H1 (cell line): ENCODE data around the gene KIT.

Experiments used
- CEBPB ChIP-seq: IDR thresholded peaks from 2 replicates; pipeline ENCODE4 v1.6.1; 2012; ENCODE audit warnings: low read depth, low read length
- JUN ChIP-seq: IDR thresholded peaks from 2 replicates; pipeline ENCODE4 v1.6.1; 2011; ENCODE audit warnings: low read depth, mild to moderate bottlenecking, improper control_type of control experiment, low read length
- JUND ChIP-seq: IDR thresholded peaks from 2 replicates; pipeline ENCODE4 v1.6.1; 2011; ENCODE audit warnings: mild to moderate bottlenecking, improper control_type of control experiment, low read length
- POLR2A ChIP-seq, 2 experiments: IDR thresholded peaks; 1 replicate in 1 of 2; 2 replicates in 1 of 2; pipeline ENCODE4 v1.6.1; 2011; ENCODE audit warnings: low read depth in 2 of 2, low read length in 2 of 2, mild to moderate bottlenecking in 2 of 2; ENCODE audit errors: control extremely low read depth in 1 of 2
- POLR2AphosphoS5 ChIP-seq: IDR thresholded peaks from 2 replicates; pipeline ENCODE4 v1.6.1; 2011; ENCODE audit warnings: low read depth, low read length
- RFX5 ChIP-seq: IDR thresholded peaks from 2 replicates; pipeline ENCODE4 v1.6.1; 2011; ENCODE audit warnings: low read depth, low read length, improper control_type of control experiment, borderline replicate concordance
- RNF2 ChIP-seq: fragments of 200-900, 300-1000 bp; sonication (generic); IDR thresholded peaks from 2 replicates; pipeline ENCODE4 v1.7.1; 2016; ENCODE audit warnings: borderline replicate concordance, low read depth, mild to moderate bottlenecking, antibody characterized with exemption, low read length; ENCODE audit not compliant: poor library complexity, severe bottlenecking; ENCODE audit errors: missing control alignments
- ZNF274 ChIP-seq: IDR thresholded peaks from 2 replicates; pipeline ENCODE4 v1.7.0; 2012; ENCODE audit warnings: low read length, borderline replicate concordance; ENCODE audit errors: extremely low read depth
- TF ChIP-seq, protein P1 (sequence below), 3 experiments: IDR thresholded peaks; 1 replicate in 2 of 3; 2 replicates in 1 of 3; pipeline versions ENCODE4 v1.5.1 to v1.6.1; 2011; ENCODE audit warnings: low read length in 3 of 3, mild to moderate bottlenecking in 3 of 3, inconsistent platforms in 2 of 3, low read depth in 1 of 3, moderate library complexity in 1 of 3; ENCODE audit not compliant: insufficient read depth in 1 of 3; ENCODE audit errors: control extremely low read depth in 1 of 3
- TF ChIP-seq, protein P2 (sequence below): IDR thresholded peaks from 2 replicates; pipeline ENCODE4 v1.6.1; 2012; ENCODE audit warnings: inconsistent platforms

DNA sequence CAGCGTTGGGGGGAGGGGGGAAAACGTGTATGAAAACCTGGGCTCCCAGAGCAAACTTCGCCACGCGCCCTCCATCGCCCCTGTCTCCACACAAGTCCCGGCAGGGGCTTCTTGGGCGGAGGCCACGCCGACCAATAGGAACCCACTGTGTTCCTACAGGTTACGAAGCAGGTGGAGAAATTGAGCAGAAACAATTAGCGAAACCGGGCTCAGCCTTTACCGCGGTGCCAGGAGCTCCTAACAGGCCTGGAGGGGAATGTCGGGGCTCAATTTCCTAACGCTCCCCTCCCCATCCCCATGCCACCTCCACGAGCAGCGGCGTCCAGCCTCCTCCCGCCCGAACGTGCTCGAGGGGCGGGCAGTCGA is 589 bp upstream of the KIT start:
- TF ChIP-seq JUND (no peak), POLR2AphosphoS5 (no peak), POLR2A (IDR thresholded peaks at IDR 0.05; ENCODE audit: control extremely low read depth in 1 of 2, low read depth in 2 of 2, low read length in 2 of 2) (no peak; a peak in 1 of 3 replicates), RFX5 (no peak), CEBPB (no peak), ZNF274 (no peak), JUN (no peak), RNF2 (no peak)
- TF ChIP-seq, protein P1, sequence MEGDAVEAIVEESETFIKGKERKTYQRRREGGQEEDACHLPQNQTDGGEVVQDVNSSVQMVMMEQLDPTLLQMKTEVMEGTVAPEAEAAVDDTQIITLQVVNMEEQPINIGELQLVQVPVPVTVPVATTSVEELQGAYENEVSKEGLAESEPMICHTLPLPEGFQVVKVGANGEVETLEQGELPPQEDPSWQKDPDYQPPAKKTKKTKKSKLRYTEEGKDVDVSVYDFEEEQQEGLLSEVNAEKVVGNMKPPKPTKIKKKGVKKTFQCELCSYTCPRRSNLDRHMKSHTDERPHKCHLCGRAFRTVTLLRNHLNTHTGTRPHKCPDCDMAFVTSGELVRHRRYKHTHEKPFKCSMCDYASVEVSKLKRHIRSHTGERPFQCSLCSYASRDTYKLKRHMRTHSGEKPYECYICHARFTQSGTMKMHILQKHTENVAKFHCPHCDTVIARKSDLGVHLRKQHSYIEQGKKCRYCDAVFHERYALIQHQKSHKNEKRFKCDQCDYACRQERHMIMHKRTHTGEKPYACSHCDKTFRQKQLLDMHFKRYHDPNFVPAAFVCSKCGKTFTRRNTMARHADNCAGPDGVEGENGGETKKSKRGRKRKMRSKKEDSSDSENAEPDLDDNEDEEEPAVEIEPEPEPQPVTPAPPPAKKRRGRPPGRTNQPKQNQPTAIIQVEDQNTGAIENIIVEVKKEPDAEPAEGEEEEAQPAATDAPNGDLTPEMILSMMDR (IDR thresholded peaks at IDR 0.05; ENCODE audit: control extremely low read depth in 1 of 3, insufficient read depth in 1 of 3, low read depth in 1 of 3, low read length in 3 of 3): no peak
- TF ChIP-seq, protein P2, sequence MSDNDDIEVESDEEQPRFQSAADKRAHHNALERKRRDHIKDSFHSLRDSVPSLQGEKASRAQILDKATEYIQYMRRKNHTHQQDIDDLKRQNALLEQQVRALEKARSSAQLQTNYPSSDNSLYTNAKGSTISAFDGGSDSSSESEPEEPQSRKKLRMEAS: no peak; the same call in 1 of the 2 replicates
